GM21528 (cell line): Measurements from ENCODE around the gene ACADVL.
"Not testable (repeated sequence)": the region's sequence is repeated elsewhere in the genome, so short reads cannot be mapped to it uniquely, and the experiment has no call there.

Experiments
- ATAC-seq: cut with Tn5 transposase; IDR thresholded peaks from one replicate; pipeline ENCODE4 v1.9.1; 2021; ENCODE audit warnings: mild to moderate bottlenecking, moderate library complexity; ENCODE audit not compliant: unreplicated experiment, low FRiP score

The ACADVL gene

GRCh38 chr17:7233701-7234082, 14.0 kb downstream of the ACADVL start:
- ATAC-seq: no peak

GRCh38 chr17:7234083-7234951, 14.6 kb downstream of the ACADVL start, which contains the start of gene DVL2:
Gene DVL2 (minus strand): TSS chr17:7234517. CDS start chr17:7234262, 255 bp downstream.
- peak; percentile 53 for ATAC-seq

GRCh38 chr17:7235693-7236665, 16.2 kb downstream of the ACADVL start:
- no peak for ATAC-seq

- no peak for ATAC-seq
These were observed 17.1 kb downstream of the ACADVL start for GRCh38 chr17:7236808-7237207.

- ATAC-seq: no peak
These were observed 17.6 kb downstream of the ACADVL start for GRCh38 chr17:7237266-7237760.

GRCh38 chr17:7237761-7238419, 18.2 kb downstream of the ACADVL start:
- no peak for ATAC-seq

GRCh38 chr17:7238420-7239090, 18.8 kb downstream of the ACADVL start:
- no peak for ATAC-seq

GRCh38 chr17:7239091-7240027, 19.6 kb downstream of the ACADVL start, which contains the start of gene PHF23:
Gene PHF23 (minus strand): TSS chr17:7239457. CDS start chr17:7239279, 178 bp downstream.
- peak; percentile 41 for ATAC-seq

- no peak for ATAC-seq
These were observed 20.6 kb downstream of the ACADVL start for GRCh38 chr17:7240375-7240774.

GRCh38 chr17:7241090-7241733, 21.5 kb downstream of the ACADVL start:
- ATAC-seq: no peak

GRCh38 chr17:7241783-7242716, 22.3 kb downstream of the ACADVL start, which contains the start of gene GABARAP:
Gene GABARAP (minus strand): TSS chr17:7242449. CDS start chr17:7242330, 119 bp downstream.
- peak; percentile 32 for ATAC-seq

- peak; percentile 38 for ATAC-seq
These were observed 23.1 kb downstream of the ACADVL start for GRCh38 chr17:7242717-7243452.

- no peak for ATAC-seq
These were observed 23.7 kb downstream of the ACADVL start for GRCh38 chr17:7243453-7243729.

- ATAC-seq: not testable (repeated sequence)
These were observed 24.1 kb downstream of the ACADVL start for GRCh38 chr17:7243838-7244237.

GRCh38 chr17:7246779-7247178, 27.0 kb downstream of the ACADVL start:
- no peak for ATAC-seq

GRCh38 chr17:7248796-7249195, 29.1 kb downstream of the ACADVL start:
- no peak for ATAC-seq

- no peak for ATAC-seq
These were observed 29.5 kb downstream of the ACADVL start for GRCh38 chr17:7249214-7249613.
